Stimulated activated naive CD8-positive, alpha-beta T cell treated with anti-CD3 and anti-CD28 coated beads, Interleukin-15, Interleukin-2, amounts not matched to agents 100 ng/mL and 50 ng/mL, for 24 hours (primary cell): Measurements from ENCODE around the gene OGFOD3.

Experiments
- H3K27ac Mint-ChIP-seq: one replicate; pipeline ENCODE4 v1.8.0; 2021; ENCODE audit warnings: mild to moderate bottlenecking, mixed read lengths
- H3K27me3 Mint-ChIP-seq: one replicate; pipeline ENCODE4 v1.8.0; 2021; ENCODE audit warnings: mixed read lengths
- H3K36me3 Mint-ChIP-seq: one replicate; pipeline ENCODE4 v1.8.0; 2021; ENCODE audit warnings: low read depth, mixed read lengths
- H3K4me1 Mint-ChIP-seq: one replicate; pipeline ENCODE4 v1.8.0; 2021; ENCODE audit warnings: low read depth, mixed read lengths
- H3K4me3 Mint-ChIP-seq: one replicate; pipeline ENCODE4 v1.8.0; 2021; ENCODE audit warnings: mild to moderate bottlenecking, mixed read lengths
- H3K9me3 Mint-ChIP-seq: one replicate; pipeline ENCODE4 v1.8.0; 2021; ENCODE audit warnings: mixed read lengths

OGFOD3 gene

DNA sequence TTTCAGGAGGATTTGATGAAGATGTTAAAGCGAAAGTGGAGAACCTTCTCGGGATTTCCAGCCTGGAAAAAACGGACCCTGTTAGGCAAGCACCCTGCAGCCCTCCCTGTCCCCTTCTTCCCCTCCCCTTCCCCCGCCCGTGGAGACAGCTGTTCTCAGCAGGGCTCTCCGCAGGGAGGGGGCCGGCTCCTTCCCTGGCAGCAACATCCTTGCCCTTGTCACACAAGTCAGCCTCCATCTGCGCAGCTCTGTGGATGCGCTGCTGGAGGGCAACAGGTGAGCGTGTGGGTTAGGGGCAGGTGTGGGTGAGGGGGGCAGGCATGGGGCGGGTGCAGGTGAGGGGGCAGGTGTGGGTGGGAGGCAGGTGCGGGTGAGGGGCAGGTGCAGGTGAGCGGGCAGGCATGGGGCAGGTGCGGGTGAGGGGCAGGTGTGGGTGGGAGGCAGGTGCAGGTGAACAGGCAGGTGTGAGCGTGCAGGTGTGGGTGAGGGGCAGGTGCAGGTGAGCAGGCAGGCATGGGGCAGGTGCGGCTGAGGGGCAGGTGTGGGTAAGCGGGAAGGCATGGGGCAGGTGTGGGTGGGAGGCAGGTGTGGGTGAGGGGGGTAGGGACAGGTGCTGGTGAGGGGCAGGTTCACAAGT is 22.7 kb upstream of the OGFOD3 start:
- Mint-ChIP-seq H3K27me3 (no peaks in the 10 kb centered on the region), H3K9me3 (no peaks in the 10 kb centered on the region), H3K36me3 (peaks cover 21% of the 10 kb centered on the region), H3K4me3 (no peak overlapping the region), H3K4me1 (peaks cover 9% of the 10 kb centered on the region), H3K27ac (no peak overlapping the region)

DNA sequence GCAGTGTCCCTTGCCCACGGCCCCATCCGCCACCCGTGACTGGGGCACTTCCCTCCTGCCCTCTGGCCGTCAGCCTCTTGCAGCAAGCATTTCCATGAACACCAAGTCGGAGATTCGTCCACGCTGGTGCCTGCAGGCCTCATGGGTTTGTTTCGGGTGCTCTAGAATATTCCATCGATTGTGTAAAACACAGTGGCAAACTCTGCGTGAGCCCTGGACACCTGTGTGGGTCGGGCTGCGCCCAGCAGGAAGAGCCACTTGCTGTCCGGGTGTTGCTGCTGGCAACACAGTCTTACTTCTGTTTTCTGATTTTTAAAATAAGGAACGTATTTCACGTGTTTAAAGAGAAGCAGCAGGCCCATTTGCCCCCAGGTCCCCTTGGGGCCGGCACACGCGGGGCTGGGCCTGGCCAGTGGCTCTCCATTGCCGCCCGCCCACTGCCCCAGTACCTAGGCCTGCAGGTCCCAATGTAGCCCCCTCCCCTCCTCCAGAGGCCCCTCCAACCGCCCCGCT is 22.1 kb upstream of the OGFOD3 start:
- no peaks in the 10 kb centered on the region for H3K9me3 Mint-ChIP-seq
- no peak overlapping the region for H3K4me3 Mint-ChIP-seq
- H3K4me1 Mint-ChIP-seq, result peaks cover 4% of the 10 kb centered on the region
- H3K27me3 Mint-ChIP-seq, result no peaks in the 10 kb centered on the region
- peak overlapping the region; percentile 51 for H3K27ac Mint-ChIP-seq
- peaks cover 16% of the 10 kb centered on the region for H3K36me3 Mint-ChIP-seq

DNA sequence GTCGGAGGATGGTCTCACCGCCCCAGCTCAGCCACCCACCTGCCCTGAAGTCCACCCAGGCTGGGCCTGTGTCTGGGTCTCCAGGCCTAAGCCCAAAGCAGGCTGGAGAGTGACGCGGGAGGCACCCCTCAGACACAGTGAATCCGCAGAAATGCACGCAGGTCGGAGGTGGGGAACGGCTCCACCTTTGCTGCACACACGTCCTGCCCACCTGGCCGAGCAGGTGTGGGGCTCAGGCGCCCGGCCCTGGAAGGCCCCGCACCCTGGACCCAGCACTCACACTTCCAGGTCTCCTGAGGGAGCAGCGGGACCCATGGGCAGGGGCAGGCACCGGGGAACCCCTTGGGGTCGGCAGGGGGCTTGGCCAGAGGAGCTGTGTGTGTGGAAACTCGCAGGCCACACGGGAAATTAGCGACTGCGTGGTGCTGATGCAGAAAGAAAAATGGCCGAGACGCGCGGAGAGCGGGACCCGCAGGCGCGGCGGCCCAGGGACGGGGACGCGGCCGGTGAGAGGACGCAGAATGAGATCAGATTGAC is 21.5 kb upstream of the OGFOD3 start:
- Mint-ChIP-seq H3K4me3 (no peak overlapping the region), H3K27me3 (no peaks in the 10 kb centered on the region), H3K36me3 (peaks cover 16% of the 10 kb centered on the region), H3K27ac (no peak overlapping the region), H3K4me1 (peaks cover 9% of the 10 kb centered on the region), H3K9me3 (no peaks in the 10 kb centered on the region)

DNA sequence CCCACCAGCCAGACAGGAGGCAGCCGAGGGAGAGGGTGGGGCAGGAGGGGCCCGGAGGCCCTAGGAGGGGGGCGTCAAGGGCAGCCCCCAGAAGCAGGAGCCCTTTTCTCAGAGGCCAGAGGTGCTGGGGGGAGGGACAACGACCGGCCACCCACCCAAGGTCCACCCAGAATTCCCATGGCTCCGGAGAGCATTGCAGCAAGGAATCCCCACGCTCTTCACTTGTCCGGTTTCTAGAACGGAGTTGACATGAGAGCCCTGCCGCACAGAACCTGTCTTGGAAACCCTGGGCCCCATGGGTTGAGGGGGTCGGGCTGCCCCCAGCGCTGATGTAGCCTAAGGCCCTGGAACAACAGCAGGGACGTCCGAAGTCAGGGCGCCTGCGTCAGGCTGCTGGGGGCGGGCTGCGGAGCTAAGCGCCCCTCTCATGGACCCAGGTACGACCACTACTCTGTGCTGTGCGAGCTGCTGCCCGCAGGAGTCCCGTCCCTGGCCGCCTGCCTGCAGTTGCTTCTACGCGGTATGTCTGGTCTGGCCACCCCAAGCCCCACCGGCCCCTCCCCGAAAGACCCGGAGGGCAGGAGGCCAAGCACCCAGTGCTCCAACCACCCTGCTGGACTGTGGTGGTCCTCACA is 20.9 kb upstream of the OGFOD3 start:
- peaks cover 12% of the 10 kb centered on the region for H3K4me1 Mint-ChIP-seq
- H3K36me3 Mint-ChIP-seq, result peaks cover 16% of the 10 kb centered on the region
- H3K27ac Mint-ChIP-seq, result no peak overlapping the region
- H3K4me3 Mint-ChIP-seq, result no peak overlapping the region
- no peaks in the 10 kb centered on the region for H3K27me3 Mint-ChIP-seq
- no peaks in the 10 kb centered on the region for H3K9me3 Mint-ChIP-seq

DNA sequence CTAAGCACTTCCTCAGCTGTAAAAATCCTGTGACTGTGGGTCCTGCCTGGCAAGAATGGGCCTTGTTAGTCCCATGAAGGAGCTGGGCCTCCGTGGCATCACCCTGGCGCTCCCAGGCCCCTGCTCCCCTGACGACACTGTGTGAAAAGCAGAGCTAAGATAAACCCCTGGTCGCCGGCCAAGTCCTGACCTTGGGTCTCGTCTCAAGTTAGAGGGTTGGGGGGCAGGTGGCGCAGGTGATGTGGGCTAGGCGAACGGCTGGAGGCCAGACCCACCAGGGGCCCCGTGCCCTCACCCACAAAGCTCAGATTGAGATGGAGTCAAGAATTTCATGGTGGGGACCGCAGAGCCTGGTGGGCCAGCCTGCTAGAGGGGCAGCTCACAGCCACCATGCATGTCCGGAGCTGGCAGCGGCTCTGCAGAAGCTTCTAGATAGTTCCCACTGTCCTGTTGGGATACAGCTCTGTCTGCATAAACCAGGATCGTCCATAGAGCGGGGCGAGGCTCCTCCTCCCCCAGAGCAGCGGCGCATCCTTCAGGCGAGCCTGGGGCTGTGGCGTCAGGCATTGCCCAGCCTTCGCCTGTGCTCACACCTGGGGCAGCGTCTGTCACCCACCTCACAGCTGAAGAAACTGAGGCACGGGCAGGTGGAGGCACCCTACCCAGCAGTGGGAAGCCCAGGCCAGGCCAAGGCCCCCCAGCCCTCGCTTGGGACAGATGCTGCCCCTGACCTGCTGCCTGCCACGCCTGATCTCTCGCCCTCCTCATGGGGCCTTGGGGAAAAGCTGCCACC is 20.2 kb upstream of the OGFOD3 start:
- no peaks in the 10 kb centered on the region for H3K9me3 Mint-ChIP-seq
- no peaks in the 10 kb centered on the region for H3K27me3 Mint-ChIP-seq
- H3K27ac Mint-ChIP-seq, result no peak overlapping the region
- no peak overlapping the region for H3K4me3 Mint-ChIP-seq
- peaks cover 20% of the 10 kb centered on the region for H3K4me1 Mint-ChIP-seq
- peaks cover 16% of the 10 kb centered on the region for H3K36me3 Mint-ChIP-seq

DNA sequence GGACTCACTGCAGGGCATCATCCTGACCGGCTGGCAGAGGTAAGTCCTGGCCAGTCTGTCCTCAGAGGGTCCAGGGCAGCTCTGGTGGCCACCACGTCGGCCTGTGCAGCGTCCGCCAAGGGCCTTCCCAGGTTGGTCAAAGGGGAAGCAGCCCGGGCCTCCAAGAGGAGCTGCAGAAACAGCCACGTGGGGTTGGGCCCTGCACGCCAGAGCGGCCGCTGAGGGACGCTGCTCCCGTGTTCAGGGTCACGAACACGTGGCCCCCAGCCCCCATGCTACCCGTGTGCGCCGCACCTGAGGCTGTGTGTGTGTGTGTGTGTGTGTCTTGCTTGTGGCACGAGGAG is 18.9 kb upstream of the OGFOD3 start:
- peaks cover 21% of the 10 kb centered on the region for H3K4me1 Mint-ChIP-seq
- H3K4me3 Mint-ChIP-seq, result no peak overlapping the region

DNA sequence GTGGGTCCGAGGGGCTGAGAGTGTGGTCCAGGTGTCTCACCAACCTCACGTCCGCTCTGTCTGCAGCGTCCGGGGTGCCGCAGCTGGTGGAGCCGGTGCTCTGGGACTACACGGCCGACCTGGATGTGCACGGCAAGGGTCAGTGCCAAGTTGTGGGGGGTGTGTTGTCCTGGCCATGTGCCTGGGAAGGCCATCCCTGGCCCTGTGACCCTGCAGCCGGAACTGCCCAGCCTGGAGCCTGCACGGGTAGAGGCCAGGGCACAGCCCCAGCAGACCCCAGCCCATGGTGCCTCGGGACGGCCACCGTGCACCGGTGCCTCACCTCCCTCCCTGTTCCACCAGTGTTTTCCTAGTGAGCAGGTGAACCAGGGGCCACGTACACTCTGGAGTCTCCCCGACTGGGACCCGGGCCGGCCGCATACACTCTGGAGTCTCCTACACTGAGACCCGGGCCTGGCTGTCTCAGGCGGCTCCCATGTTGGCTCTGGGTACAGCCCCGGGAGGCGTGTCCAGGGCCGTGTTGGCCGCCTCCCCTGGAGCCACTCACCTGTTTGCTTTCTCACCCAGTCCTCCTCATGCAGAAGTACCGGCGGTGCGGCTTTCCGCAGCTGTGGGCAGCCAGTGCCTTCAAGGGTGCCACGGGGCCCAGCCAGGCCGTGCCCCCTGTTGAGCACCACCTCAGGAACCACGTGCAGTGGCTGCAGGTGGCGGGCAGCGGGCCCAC is 18.4 kb upstream of the OGFOD3 start:
- no peak overlapping the region for H3K27ac Mint-ChIP-seq
- H3K36me3 Mint-ChIP-seq, result peaks cover 5% of the 10 kb centered on the region
- H3K9me3 Mint-ChIP-seq, result no peaks in the 10 kb centered on the region
- no peak overlapping the region for H3K4me3 Mint-ChIP-seq
- peaks cover 21% of the 10 kb centered on the region for H3K4me1 Mint-ChIP-seq
- H3K27me3 Mint-ChIP-seq, result no peaks in the 10 kb centered on the region

More for the DNA sequence above, 18.9 kb upstream of the OGFOD3 start:
- Mint-ChIP-seq H3K27ac (peak overlapping the region; percentile 52), H3K27me3 (no peaks in the 10 kb centered on the region), H3K9me3 (no peaks in the 10 kb centered on the region), H3K36me3 (peaks cover 5% of the 10 kb centered on the region)

DNA sequence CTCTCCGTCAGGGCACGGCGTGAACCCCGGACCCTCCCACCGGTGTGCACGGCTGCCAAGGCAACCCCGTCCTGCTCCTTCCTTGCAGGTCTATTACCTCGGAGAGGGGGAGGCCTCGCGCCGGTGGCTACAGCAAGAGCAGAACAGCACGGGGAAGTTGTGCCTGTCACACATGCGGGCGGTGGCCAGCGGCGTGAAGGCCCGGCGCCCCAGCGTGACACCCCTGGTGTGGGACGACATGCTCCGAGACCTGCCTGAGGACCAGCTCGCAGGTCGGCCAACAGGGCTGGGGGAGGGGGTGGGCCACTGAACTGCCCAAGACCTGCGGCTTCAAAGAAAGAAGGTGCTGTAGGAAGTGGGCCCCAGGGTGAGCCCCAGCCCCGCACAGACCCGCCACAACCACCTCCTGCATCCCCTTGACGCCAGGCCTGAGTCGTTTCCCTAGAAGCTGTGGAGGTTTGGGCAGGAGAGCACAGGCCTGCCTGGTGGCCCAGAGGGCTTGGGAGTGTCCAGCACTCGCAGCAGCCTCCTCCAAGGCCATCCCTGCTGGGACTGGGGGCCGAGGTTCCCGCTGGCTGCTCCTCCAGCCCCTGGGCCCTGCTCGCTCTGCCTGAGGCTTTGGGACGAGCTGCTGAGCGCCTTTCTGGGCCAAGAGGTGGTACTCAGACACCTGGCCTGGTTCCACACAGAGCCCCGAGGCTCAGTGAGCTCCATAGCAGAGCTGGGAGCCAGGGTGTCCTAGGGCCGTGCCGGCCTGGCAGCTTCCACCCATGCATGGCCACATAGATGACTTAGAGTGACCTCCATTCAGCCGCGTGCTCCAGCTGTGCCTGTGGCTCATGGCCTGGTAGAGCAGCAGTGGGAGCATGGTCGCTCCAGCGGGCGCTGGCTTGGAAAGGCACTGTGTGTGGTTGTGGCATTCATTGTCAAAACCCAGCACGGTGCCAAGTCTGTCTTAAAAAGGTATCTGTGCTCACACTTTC is 17.5 kb upstream of the OGFOD3 start:
- H3K27ac Mint-ChIP-seq, result no peak overlapping the region
- peaks cover 5% of the 10 kb centered on the region for H3K36me3 Mint-ChIP-seq
- H3K9me3 Mint-ChIP-seq, result no peaks in the 10 kb centered on the region
- peaks cover 21% of the 10 kb centered on the region for H3K4me1 Mint-ChIP-seq
- H3K27me3 Mint-ChIP-seq, result no peaks in the 10 kb centered on the region
- no peak overlapping the region for H3K4me3 Mint-ChIP-seq

DNA sequence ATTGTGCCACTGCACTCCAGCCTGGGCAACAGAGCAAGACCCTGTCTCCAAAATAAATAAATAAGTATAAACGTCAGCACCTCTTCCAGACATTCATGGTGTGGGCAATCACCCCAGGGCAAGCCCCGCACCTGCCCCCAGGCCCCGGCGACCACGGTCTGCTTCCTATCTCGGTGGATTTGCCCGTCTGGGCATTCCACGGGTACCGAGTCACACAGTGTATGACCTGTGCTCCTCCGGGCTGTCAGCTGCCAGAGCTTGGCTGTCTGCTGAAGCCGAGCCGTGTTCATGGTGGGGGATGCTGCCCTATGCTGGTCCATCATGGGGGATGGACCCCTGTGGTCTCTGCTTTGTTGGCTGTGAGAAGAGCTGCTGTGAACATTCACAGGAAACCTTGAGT is 16.7 kb upstream of the OGFOD3 start:
- Mint-ChIP-seq H3K27me3 (no peaks in the 10 kb centered on the region), H3K4me3 (no peak overlapping the region), H3K36me3 (peaks cover 5% of the 10 kb centered on the region), H3K4me1 (peaks cover 18% of the 10 kb centered on the region), H3K27ac (no peak overlapping the region), H3K9me3 (no peaks in the 10 kb centered on the region)

DNA sequence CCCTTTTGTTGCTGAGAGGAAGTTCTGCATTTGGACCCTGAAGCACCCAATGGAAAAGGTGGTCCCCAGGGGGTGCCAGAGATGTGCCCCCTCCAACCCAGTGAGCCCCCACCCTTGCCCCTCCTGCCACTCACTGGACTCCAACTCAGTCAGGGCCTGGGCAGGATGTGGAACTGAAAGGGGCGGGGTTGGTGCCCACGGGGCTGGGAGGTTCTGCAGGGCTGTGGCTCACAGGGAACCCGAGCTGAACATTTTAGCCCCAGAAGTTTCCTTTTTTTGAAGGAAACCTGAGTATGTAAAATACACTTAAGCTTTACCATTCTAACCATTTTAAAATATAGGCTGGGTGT is 15.8 kb upstream of the OGFOD3 start:
- Mint-ChIP-seq H3K4me1 (peaks cover 27% of the 10 kb centered on the region), H3K27ac (no peak overlapping the region), H3K4me3 (no peak overlapping the region)

DNA sequence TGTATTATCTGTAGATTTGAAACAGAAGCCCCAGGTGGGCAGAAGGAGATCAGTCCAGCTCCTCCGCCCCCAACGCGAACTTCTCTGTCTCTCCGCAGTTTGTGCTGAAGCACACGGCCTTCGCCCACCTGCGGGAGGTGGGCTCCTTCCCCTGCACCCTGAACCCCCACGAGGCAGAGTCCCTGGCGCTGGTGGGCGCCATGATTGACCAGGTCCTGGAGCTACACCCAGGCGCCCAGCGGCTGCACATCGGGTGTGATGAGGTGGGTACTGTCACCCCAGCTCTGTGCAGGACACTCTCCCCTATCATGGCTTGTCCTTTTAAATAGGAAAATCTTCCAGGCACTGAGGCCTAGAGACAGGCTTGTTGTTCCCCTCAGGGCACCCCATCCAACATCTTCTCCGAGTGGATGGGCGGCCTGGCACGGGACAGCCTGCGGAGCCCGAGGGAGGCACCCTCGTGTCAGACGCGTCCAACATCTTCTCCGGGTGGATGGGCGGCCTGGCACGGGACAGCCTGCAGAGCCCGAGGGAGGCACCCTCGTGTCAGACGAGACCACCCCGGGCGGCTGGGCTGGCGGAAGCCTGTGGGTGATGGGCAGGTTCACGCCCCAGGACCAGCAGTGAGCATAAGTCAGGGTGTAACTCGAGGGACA is 15.3 kb upstream of the OGFOD3 start:
- Mint-ChIP-seq H3K27me3 (no peaks in the 10 kb centered on the region), H3K36me3 (peaks cover 10% of the 10 kb centered on the region), H3K27ac (no peak overlapping the region), H3K4me3 (no peak overlapping the region), H3K9me3 (no peaks in the 10 kb centered on the region), H3K4me1 (peaks cover 28% of the 10 kb centered on the region)

More for the DNA sequence above, 15.8 kb upstream of the OGFOD3 start:
- H3K36me3 Mint-ChIP-seq, result peaks cover 10% of the 10 kb centered on the region
- no peaks in the 10 kb centered on the region for H3K9me3 Mint-ChIP-seq
- H3K27me3 Mint-ChIP-seq, result no peaks in the 10 kb centered on the region

DNA sequence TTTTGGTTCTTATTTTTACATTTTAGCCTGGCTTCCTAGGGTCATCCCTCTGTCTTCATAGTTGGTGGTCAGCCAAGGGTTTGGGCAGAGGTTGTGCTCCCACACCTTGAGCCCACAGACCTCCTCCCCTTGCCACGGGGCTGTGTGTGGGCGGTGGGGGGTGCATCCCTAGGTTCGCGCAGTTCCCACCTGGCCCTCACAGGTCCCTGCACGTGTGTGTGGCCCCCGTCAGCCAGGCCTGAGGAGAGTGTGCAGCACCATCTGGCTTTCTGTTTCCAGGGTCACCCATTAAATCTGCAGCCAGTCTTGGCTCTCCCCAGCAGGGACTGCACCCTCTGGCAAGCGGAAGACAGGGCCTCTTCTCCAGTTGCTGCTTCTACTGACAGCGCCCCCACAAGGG is 13.6 kb upstream of the OGFOD3 start:
- no peaks in the 10 kb centered on the region for H3K27me3 Mint-ChIP-seq
- peaks cover 35% of the 10 kb centered on the region for H3K4me1 Mint-ChIP-seq
- no peak overlapping the region for H3K27ac Mint-ChIP-seq
- H3K9me3 Mint-ChIP-seq, result no peaks in the 10 kb centered on the region
- H3K4me3 Mint-ChIP-seq, result no peak overlapping the region
- peaks cover 5% of the 10 kb centered on the region for H3K36me3 Mint-ChIP-seq

DNA sequence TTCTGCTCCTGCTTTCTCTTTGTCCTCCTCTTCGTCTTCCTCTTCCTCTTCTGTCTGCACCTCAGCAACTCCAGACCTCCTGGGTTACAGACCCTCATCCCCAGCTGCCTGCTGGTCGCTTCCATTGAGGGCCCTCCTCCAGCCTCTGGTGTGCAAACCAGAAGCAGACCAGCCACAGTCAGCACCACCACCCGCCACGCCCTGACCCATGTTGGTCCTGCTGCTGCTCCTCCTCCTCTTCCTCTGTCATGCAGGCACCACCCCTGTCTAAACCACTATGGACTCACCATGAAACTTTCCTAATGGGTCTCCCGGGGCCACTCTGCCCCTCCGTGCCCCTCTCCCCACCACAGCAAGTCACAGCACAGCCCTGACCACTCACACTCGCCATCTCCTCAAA is 11.4 kb upstream of the OGFOD3 start:
- no peak overlapping the region for H3K27ac Mint-ChIP-seq
- peaks cover 5% of the 10 kb centered on the region for H3K36me3 Mint-ChIP-seq
- no peak overlapping the region for H3K4me3 Mint-ChIP-seq
- H3K27me3 Mint-ChIP-seq, result no peaks in the 10 kb centered on the region
- peaks cover 29% of the 10 kb centered on the region for H3K4me1 Mint-ChIP-seq
- no peaks in the 10 kb centered on the region for H3K9me3 Mint-ChIP-seq
